GM18511 (cell line): ENCODE measurements around the gene AUH.

Experiments used
- ATAC-seq: cut with Tn5 transposase; IDR thresholded peaks from one replicate; pipeline ENCODE4 v1.9.1; 2021; ENCODE audit warnings: mild to moderate bottlenecking, moderate library complexity; ENCODE audit not compliant: unreplicated experiment

AUH gene

GRCh38 chr9:91192381-91193086 is 169.2 kb downstream of the AUH start:
- ATAC-seq, result peak; percentile 34

- peak; percentile 38 for ATAC-seq
Observed at GRCh38 chr9:91191411-91192380, 170.0 kb downstream of the AUH start.

GRCh38 chr9:91190062-91190461 is 171.7 kb downstream of the AUH start:
- ATAC-seq, result no peak

- ATAC-seq, result no peak
Observed at GRCh38 chr9:91188719-91189590, 172.8 kb downstream of the AUH start.

GRCh38 chr9:91187965-91188344 is 173.8 kb downstream of the AUH start:
- no peak for ATAC-seq

GRCh38 chr9:91187311-91187964 is 174.3 kb downstream of the AUH start:
- ATAC-seq, result no peak

- ATAC-seq, result no peak
Observed at GRCh38 chr9:91186632-91187108, 175.0 kb downstream of the AUH start.

GRCh38 chr9:91185193-91185886 is 176.4 kb downstream of the AUH start:
- no peak for ATAC-seq

- no peak for ATAC-seq
Observed at GRCh38 chr9:91182429-91183225, 179.1 kb downstream of the AUH start.

- no peak for ATAC-seq
Observed at GRCh38 chr9:91181541-91181940, 180.2 kb downstream of the AUH start.

- ATAC-seq, result no peak
Observed at GRCh38 chr9:91180930-91181268, 180.8 kb downstream of the AUH start.

GRCh38 chr9:91180240-91180929 is 181.3 kb downstream of the AUH start:
- no peak for ATAC-seq

- no peak for ATAC-seq
Observed at GRCh38 chr9:91179237-91180138, 182.2 kb downstream of the AUH start.

GRCh38 chr9:91178281-91179236 is 183.2 kb downstream of the AUH start:
- no peak for ATAC-seq

- ATAC-seq, result no peak
Observed at GRCh38 chr9:91177661-91178280, 183.9 kb downstream of the AUH start.

- no peak for ATAC-seq
Observed at GRCh38 chr9:91177081-91177480, 184.6 kb downstream of the AUH start.
